NCI-H748 (cell line): Measurements from ENCODE around the gene FLT1.

ENCODE experiments used
- DNase-seq: peaks from one replicate; lab custom pipeline; 2025; ENCODE audit not compliant: unreplicated experiment; lab: John Stamatoyannopoulos, UW

FLT1 gene

DNA sequence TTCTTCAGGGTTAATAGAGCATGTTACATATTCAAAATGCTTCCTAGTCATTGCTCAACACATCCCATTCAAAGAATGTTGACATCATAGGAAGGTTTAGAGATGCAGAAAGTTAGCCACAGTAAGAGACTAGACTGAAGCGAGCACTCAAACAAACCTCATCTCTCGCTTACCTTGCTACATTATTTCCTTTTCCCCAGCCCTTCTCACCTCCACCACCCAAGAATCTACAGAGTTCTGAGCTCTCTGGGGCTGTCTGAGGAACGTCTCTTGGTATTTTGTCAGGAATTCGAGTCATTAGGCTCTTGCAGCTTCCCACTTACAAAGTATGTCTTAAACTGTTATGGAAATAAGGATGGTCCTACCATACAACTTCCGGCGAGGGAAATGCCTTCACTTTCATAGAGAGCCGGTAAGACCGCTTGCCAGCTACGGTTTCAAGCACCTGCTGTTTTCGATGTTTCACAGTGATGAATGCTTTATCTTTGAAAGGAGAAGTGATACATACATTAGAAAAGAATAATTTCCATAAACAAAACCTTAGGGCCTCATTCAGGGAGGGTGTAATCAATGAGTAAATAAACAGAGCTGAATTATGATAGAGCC, 65.1 kb downstream of the FLT1 start:
- peak; percentile 97 for DNase-seq

DNA sequence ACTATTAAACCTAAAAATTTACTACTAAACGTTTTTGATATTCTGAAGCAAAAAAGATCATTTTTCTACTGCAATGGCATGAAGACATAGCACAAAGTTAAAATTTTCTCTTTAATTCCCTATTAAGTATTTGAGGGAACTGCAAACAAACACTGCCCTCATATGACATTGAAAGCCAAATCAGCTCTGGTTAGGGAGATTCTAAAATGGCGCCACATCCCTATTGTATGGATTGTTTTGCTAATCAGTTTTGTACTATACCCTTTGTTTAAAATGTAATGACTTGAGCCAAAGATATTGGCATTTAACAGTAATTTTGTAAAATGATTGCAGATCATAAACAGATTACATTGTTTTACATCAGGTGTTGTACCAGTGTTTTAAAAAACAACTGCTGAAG, 65.8 kb downstream of the FLT1 start:
- no peak for DNase-seq

DNA sequence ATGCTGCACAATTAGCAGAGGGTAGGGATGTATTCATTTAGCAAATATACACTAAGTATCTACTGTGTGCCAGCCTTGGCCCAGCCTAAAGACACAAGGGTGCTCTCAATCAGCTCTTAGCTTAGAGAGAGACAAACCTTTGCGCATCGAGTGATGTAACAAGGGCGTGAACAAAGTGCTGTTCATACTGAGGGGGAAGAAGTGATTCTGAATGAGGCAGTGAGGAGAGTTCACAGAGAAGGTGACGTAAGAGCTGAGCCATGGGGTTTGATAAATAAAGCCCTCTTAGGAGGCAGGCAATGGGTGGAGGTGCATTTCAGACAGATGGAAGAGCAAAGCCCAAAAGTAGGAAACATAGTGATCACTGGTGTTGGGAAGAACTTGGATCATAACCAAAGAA, 68.5 kb downstream of the FLT1 start:
- DNase-seq: peak; percentile 31

DNA sequence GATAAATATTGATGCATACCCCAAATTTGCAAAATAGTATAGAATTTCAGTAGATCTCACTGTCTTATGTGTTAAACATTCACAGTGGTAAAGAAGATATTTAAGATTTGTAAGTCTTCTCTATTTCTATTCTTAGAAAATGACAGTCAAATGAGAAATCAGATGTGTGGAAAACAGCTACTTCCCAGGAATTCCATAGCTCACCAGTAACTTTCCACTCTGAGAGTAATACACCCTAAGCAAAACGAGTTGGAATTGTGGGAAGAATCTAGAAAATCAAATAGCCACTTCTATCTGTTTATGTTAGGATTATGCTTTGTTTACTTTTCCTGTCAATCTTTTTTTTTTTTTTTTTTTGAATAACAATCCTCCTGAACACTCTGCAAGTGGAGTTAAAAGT, 69.1 kb downstream of the FLT1 start:
- DNase-seq: no peak

DNA sequence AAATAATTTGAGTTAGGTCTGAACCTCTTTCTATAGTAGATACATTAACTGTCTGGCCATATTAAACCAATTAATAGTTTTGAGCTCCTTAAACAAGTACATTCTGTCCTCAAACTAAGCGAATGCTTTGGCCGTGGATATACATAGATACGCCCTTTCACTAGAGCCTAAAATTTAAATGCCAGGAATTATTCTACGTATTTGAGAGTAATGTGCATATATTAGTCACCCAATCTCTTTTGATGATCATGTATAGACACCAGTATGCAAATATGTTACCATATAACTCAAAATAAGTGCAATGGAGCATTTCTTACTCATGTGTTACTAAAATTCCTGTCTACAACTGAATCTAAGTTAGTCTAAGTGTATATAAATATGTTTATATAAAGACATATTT, 70.4 kb downstream of the FLT1 start:
- no peak for DNase-seq

DNA sequence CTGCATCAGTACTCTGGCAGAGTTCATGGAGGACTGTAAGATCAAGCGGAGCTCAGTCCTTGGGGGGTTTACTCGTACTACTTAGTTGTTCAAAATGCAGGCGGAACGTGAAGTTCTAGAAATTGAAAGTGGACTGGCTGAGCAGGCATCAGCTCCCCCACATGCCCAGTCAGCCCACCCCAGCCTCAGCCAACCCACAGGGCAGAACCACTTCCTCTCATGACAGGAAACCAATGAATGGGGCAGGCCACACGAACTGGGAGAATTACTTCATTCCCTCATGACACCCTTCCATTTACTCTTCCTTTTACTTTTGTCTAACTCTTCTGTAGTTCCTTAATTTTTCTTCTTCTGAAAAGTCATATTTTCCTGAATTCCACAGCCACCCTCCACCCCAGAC, 71.9 kb downstream of the FLT1 start:
- DNase-seq: no peak

DNA sequence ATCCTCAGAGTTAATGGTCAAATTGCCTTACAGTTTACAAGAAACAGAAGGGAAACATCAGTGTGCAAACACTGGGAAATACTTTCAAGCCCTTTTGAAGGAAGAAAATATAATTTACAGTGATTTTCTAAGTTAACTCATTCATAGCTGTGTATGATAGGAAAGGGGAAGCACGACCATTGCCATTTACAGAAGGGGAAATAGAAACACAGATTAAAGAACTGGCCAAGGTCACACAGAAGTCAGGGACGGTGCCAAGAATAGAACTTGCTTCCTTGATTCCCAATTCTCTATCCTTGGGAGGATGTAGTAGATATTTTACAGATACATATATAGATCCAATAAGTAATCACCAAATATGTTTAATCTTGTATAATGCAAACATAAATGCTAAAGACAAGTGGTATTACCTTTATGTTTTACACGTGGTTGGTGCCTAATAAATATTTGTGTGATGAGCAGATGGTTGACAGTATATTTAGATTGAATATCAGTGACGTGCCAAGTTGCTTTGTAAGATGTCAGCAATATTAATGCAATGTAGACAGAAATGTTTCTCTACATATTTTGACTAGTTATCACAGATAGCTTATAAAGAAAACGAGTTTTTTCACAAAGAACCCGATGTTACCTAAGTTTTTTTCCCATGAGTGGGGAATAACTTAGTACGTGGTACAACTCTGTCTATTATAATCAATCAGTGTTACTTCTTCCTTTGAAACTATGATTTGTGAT, 73.1 kb downstream of the FLT1 start:
- DNase-seq: no peak

DNA sequence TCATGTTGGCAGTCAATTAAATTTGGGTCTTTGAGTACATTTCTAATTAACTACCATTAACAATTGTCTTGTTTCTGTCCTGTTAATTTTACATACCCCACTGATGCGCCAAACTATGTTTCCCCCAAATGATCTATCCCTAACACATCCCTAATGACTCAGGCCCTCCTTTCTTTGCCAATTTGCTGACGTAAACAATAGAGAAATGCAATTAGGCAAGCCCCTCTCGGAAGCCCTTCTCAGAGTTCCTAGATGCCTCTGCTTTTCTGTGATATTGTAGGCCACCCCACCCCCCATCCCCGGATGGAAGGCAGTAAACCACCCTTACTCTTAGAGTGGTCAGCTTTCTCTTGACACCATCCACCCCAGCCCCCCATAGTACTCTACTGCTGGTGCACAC, 74.2 kb downstream of the FLT1 start:
- DNase-seq: no peak

DNA sequence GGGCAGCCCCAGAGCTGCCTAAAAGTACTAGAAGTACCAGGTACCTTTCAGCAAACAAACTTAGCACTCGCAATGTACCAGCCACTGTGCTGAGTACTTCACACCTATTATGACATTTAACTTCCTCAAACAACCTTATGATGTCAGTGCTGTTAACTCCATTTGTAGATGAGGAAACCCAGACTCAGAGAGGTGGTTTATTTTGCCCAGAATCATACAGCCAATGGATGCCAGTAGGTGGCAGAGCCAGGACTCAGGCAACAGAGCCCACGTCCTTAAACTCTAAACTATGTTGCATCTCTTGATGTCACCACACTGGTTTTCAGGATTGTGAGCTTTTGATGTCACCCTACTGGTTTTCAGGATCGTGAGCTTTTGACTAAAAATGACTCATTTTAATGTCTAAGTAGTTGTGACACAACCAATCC, 78.9 kb downstream of the FLT1 start:
- DNase-seq: no peak

DNA sequence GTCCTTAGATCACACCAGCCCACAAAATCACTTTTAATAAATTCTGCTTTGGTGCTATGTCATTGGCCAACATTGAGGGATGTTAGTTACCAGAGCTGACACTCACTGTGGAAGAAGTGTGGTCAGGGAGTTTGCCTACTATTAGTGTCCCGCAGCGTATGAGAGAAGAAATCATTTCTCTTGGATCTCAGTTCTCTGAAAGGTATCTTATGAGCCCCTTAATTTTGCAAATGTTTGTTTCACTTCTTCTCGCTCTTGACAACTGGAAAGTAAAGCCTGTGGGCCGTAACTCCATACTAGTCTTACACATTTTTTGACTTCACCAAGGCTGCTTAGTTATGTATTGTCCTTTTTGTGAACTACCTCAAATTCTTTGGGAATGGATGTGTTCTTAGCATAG, 80.9 kb downstream of the FLT1 start:
- DNase-seq: no peak

DNA sequence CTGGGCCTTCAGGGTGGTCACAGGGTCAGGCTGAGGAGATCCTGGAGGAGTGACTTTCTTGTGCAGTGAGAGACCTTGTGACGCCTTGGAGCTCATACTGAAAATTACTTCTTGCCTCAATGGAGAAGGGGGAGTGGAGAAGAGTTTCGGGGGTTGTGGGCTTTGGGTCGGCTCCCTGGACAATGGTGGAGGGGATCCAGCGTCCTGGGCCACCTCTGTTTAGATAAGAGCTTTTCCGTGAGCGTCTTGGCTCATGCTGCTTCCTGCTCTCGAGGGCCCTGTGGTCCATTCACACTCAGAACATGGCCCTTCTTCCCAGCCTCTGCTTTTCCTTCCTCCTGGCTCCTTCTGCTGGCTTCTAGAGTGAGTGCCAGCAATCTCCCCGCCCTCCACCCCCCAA, 81.9 kb downstream of the FLT1 start:
- no peak for DNase-seq

DNA sequence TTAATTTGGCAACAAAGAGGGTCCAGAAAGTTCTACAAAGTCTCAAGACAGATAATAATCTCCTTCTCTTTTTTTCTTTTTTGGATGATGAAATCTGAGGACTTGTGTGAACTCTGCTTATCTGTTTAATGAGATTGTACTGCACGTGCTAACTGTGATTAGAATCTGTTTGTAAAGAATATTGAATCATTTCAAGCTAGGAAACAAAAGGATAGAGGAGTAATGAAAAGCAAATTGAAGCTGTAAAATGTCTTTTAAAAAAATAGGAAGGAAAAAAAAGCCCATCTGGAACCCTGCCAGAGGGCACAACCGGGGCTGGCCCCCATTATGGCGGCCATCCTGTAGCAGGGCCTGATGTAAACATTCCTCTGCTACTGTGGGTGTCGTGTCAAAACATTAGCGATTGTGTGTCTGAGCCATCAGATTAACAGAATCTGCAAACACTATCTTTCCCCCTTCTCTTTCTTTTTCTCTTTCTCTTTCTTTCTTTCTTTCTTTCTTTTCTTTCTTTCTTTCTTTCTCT, 83.0 kb downstream of the FLT1 start:
- DNase-seq: peak; percentile 45

DNA sequence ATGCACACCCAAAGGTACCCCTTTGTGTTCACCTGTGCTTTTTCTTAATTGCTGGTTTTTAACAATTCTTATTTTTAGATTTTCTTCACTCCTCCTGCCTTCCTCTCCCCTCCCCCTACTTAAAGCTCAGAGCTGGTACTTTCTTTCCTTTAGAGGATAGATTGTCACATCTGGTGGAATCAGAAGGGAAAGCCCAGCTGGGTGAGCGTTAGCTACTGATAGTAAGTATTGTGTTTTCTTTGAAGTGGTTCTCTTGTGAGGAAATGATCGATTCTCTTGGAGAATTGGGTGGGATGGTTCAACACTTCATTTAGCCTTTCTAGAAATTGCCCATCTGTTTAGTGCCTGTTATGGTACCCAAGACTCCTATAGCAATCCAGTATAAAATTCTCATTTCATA, 84.8 kb downstream of the FLT1 start:
- DNase-seq: no peak

DNA sequence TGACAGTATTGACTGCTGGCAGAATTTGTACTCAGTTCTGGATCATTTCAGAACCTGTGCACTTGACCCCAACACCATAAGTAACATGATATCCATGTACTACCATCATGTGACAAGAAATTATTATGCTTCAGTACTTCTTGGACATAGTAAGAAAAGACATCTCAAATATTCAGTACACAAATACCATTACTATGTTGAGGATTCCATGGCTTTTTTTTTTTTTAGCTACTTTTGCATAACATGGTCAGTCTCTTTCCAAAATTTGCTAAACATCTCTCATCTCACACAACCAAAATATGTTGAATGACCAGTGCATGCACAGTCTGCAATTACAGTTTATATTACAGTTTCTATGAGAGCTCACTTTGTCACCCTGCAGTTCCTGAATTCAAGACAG, 85.3 kb downstream of the FLT1 start:
- no peak for DNase-seq

DNA sequence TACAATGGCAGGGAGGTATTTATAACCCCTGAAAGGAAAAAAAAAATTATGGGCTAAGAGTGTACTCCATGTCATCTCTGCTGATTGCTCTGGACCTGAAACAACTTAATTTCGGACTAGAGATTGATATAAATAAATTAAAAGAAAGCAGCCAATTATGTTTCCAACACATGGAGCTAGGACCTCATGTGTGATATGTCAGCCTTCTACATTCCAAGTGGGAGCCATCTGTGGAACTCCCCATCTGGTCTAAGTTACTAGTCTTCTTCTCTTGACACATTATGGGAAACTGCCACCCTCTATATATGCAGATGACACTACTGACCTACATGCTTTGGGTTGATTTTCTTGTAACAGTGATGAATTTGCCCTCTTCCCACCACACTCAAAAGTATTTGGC, 86.1 kb downstream of the FLT1 start:
- DNase-seq: no peak

DNA sequence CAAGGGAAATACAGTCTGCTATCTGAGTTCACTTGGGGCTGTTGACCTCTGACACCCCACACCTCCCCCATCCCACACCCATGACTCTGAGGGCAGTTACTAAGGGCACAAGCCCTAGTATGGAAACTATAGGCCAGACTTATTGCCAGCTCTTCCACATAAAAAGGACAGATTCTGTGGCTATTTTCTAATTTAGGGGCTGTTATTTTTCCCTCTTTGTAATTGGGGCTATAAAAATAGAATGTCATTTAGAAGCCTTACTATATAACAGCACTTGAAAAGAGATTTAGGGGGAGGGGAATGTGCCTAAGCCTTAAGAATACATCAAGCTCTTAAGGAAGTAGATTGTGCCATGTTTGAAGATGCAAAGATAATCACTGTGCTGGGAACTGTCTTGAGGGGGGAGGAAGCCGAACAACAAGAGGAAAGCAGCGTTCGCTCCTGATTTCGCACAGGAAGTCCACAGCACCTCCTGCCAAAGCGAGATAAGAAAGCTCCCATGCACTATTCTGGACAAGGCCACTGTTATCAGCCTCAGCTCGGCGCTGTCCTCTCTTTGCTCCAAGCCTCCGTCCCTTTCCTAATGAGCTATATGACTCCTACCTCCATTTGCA, 86.6 kb downstream of the FLT1 start:
- no peak for DNase-seq

DNA sequence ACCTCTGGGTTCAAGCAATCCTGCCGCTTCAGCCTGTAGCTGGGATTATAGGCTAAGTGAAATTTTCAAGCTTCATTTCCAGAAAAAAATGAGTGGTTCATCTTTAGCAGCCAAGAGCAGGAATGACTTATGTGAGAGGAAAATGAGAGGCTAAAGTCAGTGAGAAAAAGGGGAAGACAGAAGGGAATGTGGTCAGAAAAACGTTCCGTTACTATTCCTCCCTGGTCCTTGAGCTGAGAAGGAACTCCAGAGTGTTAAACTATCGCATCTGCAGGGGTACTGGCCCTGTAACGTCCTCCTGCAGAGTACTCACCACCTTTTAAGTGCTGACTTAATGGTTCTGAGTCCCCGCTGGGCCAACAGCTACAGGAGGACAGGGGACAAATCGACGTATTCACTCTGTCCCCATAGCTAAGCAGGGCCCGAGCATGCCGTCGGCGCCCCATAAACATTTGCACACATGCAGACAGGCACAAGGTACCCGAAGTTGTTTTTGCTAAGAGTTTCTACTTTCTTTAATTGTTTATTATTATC, 88.1 kb downstream of the FLT1 start:
- DNase-seq: no peak

DNA sequence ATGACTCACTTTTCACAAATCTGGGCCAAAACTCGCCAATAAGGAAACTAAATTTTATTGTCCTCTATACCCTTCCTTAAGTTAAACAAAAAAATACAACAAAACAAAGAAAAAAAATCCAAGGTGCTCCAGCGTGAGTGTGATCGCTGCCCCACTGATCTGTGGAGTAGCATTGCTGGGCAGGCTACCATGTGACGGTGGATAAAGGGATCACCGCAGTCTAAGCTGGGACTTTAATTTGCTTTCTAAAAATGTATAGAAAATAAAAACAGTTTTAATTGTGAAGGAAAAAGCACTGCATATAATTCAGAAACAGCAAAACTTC, 92.9 kb downstream of the FLT1 start:
- DNase-seq: no peak

DNA sequence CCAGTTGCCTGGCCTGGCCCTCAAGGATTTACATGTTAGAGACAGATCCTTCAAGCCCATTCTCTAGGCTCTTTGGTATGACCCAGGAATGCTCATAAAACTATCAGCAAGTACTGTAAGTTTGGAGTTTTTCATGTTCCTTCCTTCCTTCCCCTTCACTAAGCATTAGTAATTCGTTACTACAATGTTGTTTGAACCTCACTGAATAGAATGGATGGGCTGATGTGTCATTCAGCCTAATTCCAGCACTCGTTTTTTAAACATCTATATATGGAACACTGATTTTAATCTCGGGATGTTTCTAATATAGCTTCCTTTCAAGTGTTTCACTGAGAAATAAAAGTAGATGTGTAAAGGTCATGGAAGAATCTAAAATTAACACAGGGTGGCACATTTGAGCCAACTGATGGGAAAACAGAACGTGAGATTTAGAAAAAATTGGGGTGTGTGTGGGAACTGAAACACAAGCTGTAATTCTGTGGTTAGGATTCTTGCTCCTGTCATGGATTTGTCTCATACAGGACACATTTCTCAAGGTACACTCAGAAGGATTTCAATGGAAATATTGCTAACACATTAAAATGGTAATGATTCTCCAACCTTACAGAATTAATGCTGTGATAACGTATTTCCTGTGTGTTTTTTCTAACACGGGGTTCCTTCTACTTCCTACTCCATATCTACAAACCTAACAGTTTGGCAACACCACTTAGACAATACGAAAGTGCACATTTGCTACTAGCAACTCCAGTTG, 93.4 kb downstream of the FLT1 start:
- DNase-seq: no peak

DNA sequence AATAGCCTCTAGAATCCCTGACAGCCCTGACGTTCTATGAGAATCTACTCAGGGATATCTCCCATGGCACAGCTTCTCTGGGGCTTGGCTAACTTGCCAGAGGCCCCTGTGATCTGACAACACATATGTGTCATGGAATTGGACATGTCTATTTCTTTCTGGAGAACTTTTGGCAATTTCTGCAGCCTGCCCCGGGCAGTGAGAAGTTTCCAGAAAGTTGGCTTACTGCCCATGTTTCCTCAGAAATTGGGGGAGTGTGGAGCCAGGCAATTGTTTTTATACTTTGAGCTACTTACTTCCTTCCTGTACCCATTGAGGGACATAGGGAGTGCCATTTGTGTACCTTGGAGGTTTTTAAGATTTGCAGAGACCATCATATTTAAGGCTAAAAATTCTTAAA, 98.9 kb downstream of the FLT1 start:
- no peak for DNase-seq

DNA sequence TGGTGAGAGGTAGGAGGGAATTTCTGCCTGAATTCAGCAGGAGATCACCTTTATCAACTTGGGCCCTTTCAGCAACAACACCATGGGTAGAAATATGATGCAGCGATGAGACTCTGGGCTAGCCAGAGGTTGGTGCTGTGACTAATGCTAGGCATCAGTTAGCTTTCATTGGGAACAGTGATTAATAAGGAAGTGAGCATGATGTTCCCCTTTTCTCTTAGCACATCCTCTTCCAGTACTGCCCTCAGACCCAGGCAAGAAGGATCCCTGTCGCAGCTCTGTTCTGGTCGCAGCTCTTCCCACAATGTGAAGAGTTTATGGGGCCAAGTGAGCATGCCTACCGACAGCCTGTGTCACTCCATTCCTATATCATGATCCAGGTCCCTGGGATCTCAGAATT, 100.5 kb downstream of the FLT1 start:
- no peak for DNase-seq
